ENCODE results near the gene NUP188.
"Not testable (repeated sequence)": the region's sequence is repeated elsewhere in the genome, so short reads cannot be mapped to it uniquely, and the experiment has no call there.

Gene NUP188

DNA sequence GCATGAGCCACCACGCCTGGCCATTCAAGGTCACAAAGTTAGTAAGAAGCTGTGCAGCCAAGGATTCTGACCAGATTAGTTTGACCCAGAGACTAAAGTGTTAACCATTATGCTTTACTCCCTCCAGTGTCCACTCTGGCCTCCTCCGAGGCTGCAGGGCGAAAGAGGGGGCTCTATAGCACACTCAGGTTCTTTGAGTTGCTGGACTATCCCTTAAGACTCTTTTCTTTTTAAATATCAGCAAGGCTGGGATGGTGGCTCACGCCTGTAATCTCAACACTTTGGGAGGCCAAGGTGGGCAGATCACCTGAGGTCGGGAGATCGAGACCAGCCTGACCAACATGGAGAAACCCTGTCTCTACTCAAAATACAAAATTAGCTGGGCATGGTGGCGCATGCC, 2.5 kb upstream of the NUP188 start:
- not testable (repeated sequence) for DNase-seq

DNA sequence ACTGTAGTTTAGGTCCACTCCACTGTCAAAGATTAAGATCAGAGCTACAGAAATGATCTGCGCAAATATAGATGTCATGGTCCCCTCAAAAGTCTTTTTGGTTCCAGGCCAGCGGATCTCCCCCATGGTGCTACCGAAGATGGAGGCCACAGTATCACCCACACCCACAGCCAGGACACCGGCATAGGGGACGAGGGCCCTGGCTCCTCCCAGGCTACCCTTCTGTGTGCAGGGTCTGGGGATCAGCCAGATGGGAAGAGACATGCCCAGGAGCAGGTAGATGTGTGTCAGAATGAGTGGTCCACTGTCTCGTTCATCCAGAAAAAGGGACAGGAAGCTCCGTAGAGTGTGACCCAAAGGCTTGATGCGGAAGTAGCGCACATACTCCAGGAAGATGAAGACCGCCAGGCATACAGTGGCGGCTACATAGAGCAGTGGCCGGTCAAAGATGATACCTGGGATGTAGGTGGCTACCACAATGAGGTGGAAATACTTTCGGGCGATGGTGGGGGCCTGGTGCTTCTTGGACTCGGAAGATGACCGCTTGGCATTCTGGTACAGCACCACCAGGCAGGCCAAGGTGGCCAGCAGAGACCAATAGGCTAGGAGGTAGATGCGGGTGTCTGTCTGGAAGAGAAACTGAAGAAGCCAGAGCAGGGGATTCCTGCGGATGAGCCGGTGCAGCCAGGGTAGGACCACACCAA, 1.5 kb upstream of the NUP188 start:
- DNase-seq: no peak

DNA sequence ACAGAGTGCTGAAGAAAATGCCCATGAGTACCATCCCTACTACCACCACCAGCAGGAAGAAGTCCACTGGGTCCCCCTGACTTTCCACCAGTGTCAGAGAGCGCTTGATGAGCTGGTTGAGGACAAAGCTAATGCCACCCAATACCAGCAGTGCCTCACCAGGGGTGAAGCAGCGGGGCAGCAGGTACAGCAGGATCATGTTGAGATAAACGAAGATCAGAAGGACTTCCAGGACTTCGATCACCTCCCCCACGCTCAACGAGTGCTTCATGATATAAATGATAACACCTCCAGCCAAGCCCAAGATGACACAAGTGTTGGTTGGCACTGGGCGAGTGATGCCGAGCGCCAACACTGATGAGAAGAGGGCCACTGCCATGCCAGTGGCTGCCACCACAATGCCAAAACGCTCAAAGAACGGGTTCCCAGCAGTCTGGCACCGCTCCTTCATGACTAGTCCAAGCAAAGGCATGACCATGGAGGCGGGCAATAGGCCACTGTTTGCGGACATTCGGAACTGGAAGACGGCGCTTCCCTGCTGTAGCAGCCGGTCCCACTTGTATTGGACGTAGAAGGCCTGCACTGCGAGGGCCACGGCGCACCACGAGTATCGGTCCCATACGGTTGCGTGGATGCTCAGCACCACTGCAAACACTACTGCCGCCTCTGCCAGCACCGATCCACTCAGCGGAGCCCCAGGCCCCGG, 775 bp upstream of the NUP188 start:
- peak; percentile 39 for DNase-seq

DNA sequence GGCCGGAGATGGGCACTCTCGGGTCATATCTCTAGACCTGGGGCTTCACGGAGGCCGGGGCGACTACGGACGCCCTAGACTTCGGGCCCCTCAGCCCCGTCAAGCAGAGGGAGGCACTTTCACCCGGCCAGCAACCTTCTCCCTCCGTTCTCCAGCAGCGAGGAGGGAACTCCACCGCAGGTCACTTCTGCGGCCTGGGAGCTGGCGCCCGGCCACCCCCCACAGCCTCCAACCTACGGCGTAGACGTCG, 297 bp upstream of the NUP188 start:
- DNase-seq: no peak

DNA sequence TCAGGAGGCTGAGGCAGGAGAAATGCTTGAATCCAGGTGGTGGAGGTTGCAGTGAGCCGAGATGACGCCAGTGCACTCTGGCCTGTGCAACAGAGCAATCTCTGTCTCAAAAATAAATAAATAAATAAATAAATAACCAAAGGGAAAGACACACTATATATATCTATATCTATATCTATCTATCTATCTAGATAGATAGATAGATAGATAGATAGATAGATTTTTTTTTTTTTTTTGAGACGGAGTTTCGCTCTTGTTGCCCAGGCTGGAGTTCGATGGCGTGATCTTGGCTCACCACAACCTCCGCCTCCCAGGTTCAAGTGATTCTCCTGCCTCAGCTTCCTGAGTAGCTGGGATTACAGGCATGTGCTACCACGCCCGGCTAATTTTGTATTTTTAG, 13.9 kb downstream of the NUP188 start:
- DNase-seq: not testable (repeated sequence)

DNA sequence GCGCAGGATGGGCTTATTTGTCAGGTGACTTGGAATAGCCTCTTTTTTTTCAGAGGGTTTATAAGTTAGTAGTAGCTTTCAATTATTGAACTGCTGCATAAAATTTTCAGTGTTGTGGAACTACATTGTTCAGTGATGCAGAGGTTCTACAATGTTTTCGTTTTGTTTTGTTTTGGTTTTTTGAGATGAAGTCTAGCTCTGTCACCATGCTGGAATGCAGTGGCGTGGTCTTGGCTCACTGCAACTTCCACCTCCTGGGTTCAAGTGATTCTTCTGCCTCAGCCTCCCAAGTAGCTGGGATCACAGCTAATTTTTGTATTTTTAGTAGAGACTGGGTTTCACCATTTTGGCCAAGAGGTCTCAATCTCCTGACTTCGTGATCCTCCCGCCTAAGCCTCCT, 22.0 kb downstream of the NUP188 start:
- DNase-seq: no peak

DNA sequence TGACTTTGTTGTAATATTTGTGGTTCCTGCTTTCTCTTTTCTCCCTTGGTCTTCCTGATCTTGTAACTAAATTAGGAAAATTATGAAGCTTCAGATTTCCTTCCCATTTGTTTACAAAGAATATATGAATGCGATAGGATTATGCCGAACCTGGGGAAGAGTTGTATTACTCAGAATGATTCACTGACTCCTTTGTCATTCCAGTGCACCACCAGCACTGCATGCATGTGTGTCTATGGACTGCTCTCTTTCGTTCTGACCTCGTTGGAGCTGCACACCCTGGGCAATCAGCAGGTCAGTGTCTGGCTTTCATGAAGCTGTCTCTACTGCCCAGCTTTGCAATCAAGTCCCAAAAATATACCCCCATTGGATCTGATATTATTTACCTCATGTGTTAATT, 25.5 kb downstream of the NUP188 start:
- DNase-seq: no peak

DNA sequence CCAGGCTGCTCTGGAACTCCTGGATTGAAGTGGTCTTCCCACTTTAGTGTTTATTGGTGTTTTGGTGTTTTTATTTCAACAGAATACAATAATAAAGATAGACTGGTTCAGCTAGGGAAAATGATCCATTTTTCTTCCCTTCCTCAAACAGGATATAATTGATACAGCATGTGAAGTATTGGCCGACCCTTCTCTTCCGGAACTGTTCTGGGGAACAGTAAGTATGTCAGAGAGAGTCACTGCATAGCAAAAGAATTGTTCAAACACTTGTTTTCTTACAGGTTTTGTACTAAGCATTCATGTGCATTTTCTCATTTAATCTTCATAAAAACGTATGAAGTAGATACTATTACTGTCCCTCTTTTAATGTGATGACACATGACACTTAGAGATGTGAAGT, 31.6 kb downstream of the NUP188 start:
- no peak for DNase-seq

DNA sequence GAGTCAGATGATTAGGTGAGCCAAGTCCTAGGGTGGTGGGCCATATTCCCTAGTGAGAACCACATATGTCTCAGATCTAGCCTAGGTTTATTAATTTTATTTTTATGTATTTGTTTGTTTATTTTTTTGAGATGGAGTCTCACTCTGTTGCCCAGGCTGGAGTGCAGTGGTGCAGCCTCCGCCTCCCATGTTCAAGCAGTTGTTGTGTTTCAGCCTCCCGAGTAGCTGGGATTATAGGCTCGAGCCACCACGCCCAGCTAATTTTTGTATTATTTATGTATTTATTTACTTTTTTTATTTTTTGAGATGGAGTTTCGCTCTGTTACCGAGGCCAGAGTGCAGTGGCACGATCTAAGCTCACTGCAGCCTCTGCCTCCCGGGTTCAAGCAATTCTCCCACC, 36.0 kb downstream of the NUP188 start:
- no peak for DNase-seq

DNA sequence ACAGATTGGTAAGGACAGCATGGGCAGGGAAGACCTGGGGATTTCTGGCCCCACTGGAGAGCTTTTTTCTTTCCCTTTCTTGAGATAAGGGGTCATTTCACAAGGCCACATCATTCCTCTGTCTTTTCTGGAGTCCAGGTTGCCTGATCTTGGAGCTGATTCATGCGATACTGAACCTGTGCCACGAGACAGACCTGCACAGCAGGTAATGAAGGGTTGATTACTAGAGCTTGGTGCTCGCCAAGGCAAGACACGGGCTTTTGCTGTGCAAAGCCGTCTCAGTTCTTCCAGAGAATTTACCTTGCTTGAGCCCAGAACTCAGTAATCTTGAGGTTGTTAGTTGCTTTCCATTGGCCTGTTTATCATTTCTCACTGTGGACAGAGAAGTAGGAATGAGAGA, 39.2 kb downstream of the NUP188 start:
- no peak for DNase-seq

DNA sequence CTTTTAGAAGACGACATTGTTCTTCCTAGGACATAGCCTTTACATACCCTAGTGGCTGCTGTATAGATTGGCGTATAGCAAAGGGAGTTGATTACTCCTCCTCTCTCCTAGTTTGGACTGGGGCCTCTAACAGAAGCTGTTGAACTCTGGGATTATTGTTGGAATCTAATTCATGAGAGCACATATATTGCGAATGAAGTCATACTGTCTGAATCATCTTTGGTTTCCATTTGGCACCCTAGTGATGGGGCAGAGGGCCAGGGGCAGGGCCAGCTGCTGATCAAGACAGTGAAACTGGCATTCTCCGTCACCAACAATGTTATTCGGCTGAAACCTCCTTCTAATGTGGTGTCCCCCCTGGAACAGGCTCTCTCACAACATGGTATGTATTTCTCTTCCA, 40.3 kb downstream of the NUP188 start:
- no peak for DNase-seq

DNA sequence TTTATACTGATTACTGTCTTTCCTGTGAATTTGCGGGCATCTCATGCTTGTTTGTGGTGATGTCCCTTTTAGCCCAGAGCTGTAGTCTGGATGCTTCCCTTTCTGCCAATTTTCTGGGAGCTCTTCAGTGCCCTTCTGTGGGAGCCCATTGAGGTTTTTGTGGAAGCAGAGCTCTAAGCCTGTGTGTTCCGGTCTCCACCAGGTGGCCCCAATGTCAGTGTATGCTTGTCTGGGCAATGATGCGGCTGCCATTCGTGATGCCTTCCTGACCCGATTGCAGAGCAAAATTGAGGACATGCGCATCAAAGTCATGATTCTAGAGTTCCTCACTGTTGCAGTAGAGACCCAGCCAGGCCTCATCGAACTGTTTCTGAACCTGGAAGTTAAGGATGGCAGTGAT, 45.5 kb downstream of the NUP188 start:
- no peak for DNase-seq

DNA sequence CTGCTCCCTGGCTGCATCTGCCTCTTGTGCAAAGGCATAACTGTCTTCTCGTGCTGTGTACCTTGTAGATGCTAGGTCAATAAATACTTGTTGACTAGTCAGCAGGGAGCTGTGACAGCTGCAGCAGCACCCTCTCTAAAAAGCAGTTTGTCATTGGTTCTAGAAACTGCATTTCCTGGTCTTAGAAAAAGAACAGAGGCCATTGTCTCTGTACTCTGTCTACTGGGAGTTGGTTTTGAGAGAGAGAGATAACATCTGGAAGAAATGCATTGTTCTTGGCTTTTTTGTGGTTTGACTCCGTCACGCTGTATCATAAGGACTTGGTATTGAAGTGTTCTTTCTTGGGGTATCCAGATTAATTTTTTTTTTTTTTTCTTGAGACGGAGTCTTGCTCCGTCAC, 48.3 kb downstream of the NUP188 start:
- no peak for DNase-seq

DNA sequence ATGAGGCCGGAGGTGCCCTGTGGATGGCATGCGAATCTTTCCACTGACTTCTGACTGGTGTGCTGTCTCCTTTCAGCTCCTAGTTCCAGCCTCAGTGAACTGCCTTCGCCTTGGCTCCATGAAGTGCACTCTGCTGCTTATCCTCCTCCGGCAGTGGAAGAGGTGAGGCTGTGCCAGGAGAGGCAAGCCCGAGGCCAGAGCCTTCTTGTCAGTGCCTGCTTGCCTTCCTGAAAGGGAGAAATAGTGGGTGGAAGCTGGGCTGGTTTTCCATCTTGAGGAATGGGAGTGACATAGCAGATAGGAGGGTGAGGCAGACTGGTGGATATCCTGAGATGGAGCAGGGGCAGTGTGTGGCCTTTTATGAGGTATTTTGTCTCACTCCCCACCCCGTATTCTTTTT, 51.0 kb downstream of the NUP188 start:
- no peak for DNase-seq

DNA sequence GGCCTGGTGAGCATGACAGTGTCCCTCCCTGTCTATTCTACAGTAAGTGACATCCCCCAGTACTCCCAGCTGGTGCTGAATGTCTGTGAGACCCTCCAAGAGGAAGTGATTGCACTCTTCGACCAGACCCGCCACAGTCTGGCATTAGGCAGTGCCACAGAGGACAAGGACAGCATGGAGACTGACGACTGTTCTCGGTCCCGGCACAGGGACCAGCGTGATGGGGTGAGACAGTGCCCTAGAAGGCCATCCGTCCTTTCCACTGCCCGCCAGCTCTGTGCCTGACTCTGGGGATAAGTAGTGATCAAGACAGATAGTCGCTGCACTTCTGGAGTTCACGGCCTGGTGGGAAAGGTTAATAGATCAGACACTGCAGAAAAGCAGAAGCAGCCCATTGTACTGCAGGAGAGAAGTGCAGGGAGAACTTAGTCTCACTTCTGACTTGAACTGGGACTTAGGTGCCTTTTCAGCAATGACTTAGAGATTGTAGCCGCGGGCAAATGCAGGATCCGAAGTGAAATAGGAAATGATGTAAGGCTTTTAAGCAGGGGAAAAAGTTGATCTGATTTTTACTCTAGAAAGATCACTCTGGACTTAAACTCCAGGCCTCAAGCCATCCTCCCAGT, 52.2 kb downstream of the NUP188 start:
- no peak for DNase-seq

DNA sequence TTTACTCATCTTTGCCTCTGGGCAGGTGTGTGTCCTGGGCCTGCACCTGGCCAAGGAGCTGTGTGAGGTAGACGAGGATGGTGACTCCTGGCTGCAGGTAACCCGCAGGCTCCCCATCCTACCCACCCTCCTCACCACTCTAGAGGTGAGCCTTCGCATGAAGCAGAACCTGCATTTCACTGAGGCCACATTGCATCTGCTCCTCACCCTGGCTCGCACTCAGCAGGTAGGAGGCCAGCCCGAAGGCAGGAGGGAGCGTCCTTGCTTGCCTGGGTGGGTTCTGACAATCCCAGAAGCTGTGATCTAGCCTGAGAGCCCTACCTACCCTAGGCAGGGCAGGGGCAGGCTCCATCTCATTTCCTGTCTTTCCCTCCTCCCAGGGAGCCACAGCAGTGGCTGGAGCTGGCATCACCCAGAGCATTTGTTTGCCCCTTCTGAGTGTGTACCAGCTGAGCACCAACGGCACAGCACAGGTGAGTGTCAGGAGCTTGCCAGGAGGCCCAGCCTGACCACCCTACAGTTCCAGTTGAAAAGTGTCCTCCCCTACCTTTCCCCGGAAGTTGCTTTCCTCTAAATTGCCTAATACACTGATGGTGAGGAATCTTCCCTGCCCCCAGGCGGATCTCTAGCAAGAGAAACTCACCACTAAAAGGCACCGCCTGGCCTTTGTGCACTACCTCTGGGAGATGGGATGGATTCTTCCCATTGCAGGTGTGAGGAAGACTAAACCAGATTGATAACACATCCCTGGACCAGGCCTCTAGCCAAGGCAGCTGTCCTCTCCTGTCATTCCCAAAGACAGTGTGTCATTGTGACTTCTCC, 54.2 kb downstream of the NUP188 start:
- no peak for DNase-seq

DNA sequence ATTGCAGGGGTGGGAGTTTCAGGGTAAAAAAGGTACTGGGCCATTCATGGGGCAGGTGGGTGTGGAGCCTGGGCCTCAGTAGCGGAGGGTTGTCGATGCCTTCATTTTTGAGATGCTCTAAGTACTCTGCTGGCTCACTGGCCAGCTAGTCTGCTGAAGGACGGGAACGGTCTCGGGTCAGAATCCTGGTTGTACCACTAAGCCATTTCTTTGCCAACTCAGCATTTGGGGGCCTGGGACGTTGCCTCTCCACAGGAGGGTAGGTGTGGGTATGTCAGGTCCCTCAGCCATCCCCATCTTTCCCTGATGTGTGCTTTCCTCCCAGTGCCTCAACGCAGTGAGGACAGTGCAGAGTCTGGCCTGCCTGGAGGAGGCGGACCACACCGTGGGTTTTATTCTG, 55.5 kb downstream of the NUP188 start:
- no peak for DNase-seq

DNA sequence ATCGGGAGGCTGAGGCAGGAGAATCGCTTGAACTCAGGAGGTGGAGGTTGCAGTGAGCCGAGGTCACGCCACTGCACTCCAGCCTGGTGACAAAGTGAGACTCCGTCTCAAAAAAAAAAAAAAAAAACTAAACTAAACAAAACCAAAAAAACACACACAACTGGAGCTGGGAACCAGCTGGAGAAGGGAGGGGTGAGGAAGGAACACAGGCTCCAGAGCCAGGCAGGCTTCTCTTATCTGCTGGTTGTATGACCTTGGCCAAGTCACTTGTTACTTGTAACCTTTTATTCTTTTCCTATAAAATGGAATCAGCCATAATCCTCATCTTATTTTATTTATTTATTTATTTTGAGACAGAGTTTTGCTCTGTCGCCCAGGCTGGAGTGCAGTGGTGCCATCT, 56.7 kb downstream of the NUP188 start:
- not testable (repeated sequence) for DNase-seq

DNA sequence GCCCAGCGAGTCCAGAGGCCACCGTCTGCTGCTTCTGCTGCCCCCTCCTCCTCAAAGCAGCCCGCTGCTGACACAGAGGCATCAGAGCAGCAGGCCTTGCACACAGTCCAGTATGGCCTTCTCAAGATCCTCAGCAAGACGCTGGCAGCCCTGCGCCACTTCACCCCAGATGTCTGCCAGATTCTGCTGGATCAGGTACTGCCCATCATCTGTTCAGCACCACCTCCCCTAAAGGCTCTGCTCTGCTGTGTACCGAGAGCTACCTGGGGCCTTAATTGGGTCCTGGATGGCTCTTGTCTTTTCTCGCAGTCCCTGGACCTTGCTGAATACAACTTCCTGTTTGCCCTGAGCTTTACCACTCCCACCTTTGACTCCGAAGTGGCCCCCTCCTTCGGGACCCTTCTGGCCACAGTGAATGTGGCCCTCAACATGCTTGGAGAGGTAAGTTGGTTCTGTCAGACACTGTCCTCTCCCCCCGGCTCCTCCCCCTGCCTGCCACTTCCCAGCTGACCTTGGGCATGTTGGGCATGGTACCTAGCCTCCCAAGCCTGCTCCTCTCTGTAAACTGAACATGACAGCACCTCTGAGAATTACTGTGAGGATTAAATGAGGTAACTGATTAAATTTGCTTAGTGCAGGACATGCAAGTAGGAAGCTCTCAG, 58.0 kb downstream of the NUP188 start:
- no peak for DNase-seq

DNA sequence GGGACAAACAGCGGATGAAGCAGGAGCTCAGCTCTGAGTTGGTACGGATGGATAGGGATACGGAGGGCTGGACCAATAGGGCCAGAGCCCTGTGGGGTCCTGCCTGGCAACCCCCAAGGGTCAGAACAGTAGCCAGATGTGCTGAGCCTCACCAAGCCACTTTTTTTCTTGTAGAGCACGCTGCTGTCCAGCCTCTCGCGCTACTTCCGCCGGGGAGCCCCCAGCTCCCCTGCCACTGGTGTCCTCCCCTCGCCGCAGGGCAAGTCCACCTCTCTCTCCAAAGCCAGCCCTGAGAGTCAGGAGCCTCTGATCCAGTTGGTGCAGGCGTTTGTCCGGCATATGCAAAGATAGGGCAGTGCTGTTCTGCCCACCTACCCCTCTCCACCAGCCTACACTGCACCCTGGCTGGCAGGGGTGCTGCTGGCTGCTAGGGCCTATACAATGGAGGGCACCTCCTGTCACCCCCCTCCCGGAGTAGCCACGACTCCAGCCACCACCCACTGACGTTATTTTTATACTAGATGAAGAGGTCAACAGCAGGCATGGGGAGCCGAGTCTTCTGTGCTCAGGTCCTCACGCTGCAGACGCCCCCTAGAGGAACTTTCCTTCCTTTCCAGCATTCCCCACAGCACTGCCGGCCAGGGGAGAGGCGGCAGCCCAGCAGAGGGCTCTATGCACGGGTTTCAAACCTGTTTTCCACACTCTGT, 59.0 kb downstream of the NUP188 start:
- DNase-seq: peak; percentile 65

DNA sequence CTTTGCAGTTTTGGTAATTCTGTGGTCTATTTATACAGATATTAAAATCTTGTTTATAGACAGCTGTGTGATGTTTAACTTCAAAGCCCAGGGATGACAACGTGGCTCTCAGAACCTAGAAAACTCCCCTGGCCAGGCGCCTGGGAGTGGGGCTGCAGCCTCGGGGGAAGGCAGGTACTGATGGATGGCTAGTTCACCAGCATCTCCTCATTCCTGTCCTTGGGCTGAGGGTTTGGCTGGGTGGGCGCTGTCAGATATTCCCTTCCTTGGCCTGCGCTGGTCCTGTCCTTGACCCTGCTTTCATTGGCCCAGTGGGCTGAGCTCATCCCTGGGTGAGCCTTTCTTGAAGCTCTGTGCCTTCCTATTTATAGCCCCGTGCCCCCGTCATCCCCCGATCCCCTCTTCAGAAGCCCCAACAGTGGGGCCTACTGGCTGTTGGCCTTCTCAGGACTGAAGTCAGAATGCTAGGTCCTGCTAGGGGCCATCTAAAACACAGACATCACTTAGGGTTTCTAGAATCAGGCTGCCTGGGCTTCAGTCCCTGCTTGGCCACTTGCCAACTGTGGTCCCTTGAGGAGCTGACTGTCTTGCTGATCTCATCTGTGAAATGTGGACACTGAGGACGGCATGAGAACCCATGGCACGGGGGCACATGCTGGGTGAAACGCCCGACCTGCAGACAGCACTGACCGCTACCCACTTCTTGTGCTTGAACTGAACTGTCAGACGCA, 59.7 kb downstream of the NUP188 start:
- DNase-seq: no peak
